ENCODE data around the gene RAMP3. TPM values are rescaled to one million over a fixed set of nuclear protein-coding genes. Genes with fewer than 3 reads are reported as not detected.

Gene RAMP3
- total RNA-seq, 1 donor from 2014 or later: not detected

DNA sequence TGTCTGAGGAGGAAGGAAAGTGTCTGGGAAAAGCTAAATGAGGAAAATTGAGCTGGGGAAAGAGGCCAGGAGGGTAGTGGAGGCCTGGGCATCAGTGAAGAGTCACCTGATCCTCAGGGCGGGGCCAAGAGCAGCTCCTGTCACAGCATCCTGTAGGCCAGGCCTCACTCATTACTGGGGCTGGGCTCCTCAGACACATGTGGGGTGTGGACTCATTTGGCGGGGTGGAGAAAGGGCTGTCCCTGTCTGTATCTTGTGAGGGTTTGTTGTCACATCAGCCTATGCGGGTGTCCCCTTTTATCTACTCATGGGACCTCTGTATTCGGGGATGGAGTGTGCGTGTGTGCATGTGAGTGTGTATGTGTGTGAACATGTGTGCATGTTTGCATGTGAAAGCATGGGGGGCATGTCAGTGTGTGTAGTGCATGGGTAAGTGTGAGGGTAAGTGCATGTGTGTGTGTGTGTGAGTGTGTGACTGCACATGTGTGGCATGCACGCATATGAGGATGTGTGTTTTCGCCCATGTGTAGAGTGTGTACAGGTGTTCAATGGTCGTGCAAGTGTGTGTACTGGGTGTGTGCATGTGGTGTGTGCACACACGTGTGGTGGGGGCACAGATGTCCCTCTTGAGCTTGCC is 67.8 kb downstream of the RAMP3 start:
- Histone ChIP-seq H2AFZ (ENCODE audit: low read depth, low read length) (no peak overlapping the region), H3K4me3 (ENCODE audit: insufficient read depth, low read depth, low read length) (no peak overlapping the region), H3K4me2 (ENCODE audit: low read length) (no peak overlapping the region), H4K20me1 (ENCODE audit: insufficient read depth, low read length) (no peaks in the 10 kb centered on the region), H3K79me2 (ENCODE audit: insufficient read depth, low read length) (no peaks in the 10 kb centered on the region), H3K4me1 (ENCODE audit: insufficient read depth, low read length) (no peaks in the 10 kb centered on the region), H3K27ac (ENCODE audit: low read depth, low read length) (no peak overlapping the region), H3K36me3 (ENCODE audit: insufficient read depth, low read length) (no peaks in the 10 kb centered on the region), H3K9me3 (ENCODE audit: insufficient read depth, low read depth, low read length) (no peaks in the 10 kb centered on the region), H3K27me3 (ENCODE audit: insufficient read depth, low read length) (peaks cover 15% of the 10 kb centered on the region), H3K9ac (ENCODE audit: low read length) (no peak overlapping the region)
- no peak for TF ChIP-seq EZH2 (IDR thresholded peaks at IDR 0.05; ENCODE audit: insufficient read depth, low read length)
- TF ChIP-seq, protein P1, sequence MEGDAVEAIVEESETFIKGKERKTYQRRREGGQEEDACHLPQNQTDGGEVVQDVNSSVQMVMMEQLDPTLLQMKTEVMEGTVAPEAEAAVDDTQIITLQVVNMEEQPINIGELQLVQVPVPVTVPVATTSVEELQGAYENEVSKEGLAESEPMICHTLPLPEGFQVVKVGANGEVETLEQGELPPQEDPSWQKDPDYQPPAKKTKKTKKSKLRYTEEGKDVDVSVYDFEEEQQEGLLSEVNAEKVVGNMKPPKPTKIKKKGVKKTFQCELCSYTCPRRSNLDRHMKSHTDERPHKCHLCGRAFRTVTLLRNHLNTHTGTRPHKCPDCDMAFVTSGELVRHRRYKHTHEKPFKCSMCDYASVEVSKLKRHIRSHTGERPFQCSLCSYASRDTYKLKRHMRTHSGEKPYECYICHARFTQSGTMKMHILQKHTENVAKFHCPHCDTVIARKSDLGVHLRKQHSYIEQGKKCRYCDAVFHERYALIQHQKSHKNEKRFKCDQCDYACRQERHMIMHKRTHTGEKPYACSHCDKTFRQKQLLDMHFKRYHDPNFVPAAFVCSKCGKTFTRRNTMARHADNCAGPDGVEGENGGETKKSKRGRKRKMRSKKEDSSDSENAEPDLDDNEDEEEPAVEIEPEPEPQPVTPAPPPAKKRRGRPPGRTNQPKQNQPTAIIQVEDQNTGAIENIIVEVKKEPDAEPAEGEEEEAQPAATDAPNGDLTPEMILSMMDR (IDR thresholded peaks at IDR 0.05; ENCODE audit: insufficient read depth, low read depth, low read length): no peak
- no peak for DNase-seq (ENCODE audit: low read depth)
- Mint-ChIP-seq H3K27ac (ENCODE audit: unreplicated experiment) (no peak overlapping the region), H3K27me3 (ENCODE audit: low read depth, unreplicated experiment) (peaks cover 39% of the 10 kb centered on the region), H3K4me1 (ENCODE audit: low read depth, unreplicated experiment) (no peaks in the 10 kb centered on the region), H3K4me3 (ENCODE audit: unreplicated experiment) (no peak overlapping the region), H3K9me3 (ENCODE audit: unreplicated experiment) (no peaks in the 10 kb centered on the region), H3K36me3 (ENCODE audit: low read depth, unreplicated experiment) (no peaks in the 10 kb centered on the region)
- FAIRE-seq: no peak

DNA sequence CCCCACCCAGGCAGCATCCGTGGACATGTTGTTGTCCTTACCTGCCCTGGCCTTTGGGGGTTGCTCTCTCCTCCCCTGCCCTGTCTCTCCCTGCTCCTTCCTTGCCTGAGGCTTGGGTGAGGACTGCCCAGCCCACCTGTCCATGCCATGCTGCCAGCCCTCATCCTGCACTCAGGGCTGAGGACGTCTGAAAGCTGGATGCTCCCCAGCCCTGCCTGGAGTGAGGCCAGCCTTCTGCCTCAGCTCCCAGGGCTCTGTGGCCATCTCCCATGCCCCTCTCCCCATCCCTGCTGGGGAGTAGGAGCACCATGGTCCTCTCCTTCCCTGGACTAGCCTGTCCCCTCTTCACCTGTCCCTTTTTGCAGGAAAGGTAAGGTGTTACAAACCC is 68.4 kb downstream of the RAMP3 start:
- Histone ChIP-seq H4K20me1 (ENCODE audit: insufficient read depth, low read length) (no peaks in the 10 kb centered on the region), H3K4me2 (ENCODE audit: low read length) (no peak overlapping the region), H3K79me2 (ENCODE audit: insufficient read depth, low read length) (no peaks in the 10 kb centered on the region), H3K9ac (ENCODE audit: low read length) (no peak overlapping the region), H3K27me3 (ENCODE audit: insufficient read depth, low read length) (peaks cover 12% of the 10 kb centered on the region), H2AFZ (ENCODE audit: low read depth, low read length) (no peak overlapping the region), H3K4me1 (ENCODE audit: insufficient read depth, low read length) (no peaks in the 10 kb centered on the region), H3K27ac (ENCODE audit: low read depth, low read length) (no peak overlapping the region), H3K4me3 (ENCODE audit: insufficient read depth, low read depth, low read length) (no peak overlapping the region), H3K36me3 (ENCODE audit: insufficient read depth, low read length) (no peaks in the 10 kb centered on the region), H3K9me3 (ENCODE audit: insufficient read depth, low read depth, low read length) (no peaks in the 10 kb centered on the region)
- Mint-ChIP-seq H3K9me3 (ENCODE audit: unreplicated experiment) (no peaks in the 10 kb centered on the region), H3K4me3 (ENCODE audit: unreplicated experiment) (no peak overlapping the region), H3K27ac (ENCODE audit: unreplicated experiment) (no peak overlapping the region), H3K4me1 (ENCODE audit: low read depth, unreplicated experiment) (no peaks in the 10 kb centered on the region), H3K27me3 (ENCODE audit: low read depth, unreplicated experiment) (peaks cover 40% of the 10 kb centered on the region), H3K36me3 (ENCODE audit: low read depth, unreplicated experiment) (no peaks in the 10 kb centered on the region)
- TF ChIP-seq EZH2 (IDR thresholded peaks at IDR 0.05; ENCODE audit: insufficient read depth, low read length): no peak
- TF ChIP-seq, protein P1 (IDR thresholded peaks at IDR 0.05; ENCODE audit: insufficient read depth, low read depth, low read length): no peak
- FAIRE-seq: no peak
- no peak for DNase-seq (ENCODE audit: low read depth)

GRCh38 chr7:45229156-45229920 is 71.7 kb downstream of the RAMP3 start:
- Histone ChIP-seq H3K27ac (ENCODE audit: low read depth, low read length) (no peak overlapping the region), H3K27me3 (ENCODE audit: insufficient read depth, low read length) (peaks cover 15% of the 10 kb centered on the region), H3K4me2 (ENCODE audit: low read length) (no peak overlapping the region), H2AFZ (ENCODE audit: low read depth, low read length) (no peak overlapping the region), H4K20me1 (ENCODE audit: insufficient read depth, low read length) (no peaks in the 10 kb centered on the region), H3K4me1 (ENCODE audit: insufficient read depth, low read length) (no peaks in the 10 kb centered on the region), H3K4me3 (ENCODE audit: insufficient read depth, low read depth, low read length) (no peak overlapping the region), H3K9me3 (ENCODE audit: insufficient read depth, low read depth, low read length) (no peaks in the 10 kb centered on the region), H3K36me3 (ENCODE audit: insufficient read depth, low read length) (no peaks in the 10 kb centered on the region), H3K9ac (ENCODE audit: low read length) (no peak overlapping the region), H3K79me2 (ENCODE audit: insufficient read depth, low read length) (no peaks in the 10 kb centered on the region)
- Mint-ChIP-seq H3K27ac (ENCODE audit: unreplicated experiment) (no peak overlapping the region), H3K4me1 (ENCODE audit: low read depth, unreplicated experiment) (no peaks in the 10 kb centered on the region), H3K9me3 (ENCODE audit: unreplicated experiment) (no peaks in the 10 kb centered on the region), H3K36me3 (ENCODE audit: low read depth, unreplicated experiment) (no peaks in the 10 kb centered on the region), H3K4me3 (ENCODE audit: unreplicated experiment) (no peak overlapping the region), H3K27me3 (ENCODE audit: low read depth, unreplicated experiment) (peaks cover 50% of the 10 kb centered on the region)
- no peak for DNase-seq (ENCODE audit: low read depth)
- FAIRE-seq: no peak
- TF ChIP-seq, protein P1 (IDR thresholded peaks at IDR 0.05; ENCODE audit: insufficient read depth, low read depth, low read length): no peak
- no peak for TF ChIP-seq EZH2 (IDR thresholded peaks at IDR 0.05; ENCODE audit: insufficient read depth, low read length)

Measured in astrocyte (in vitro differentiated cells and primary cell).